Activated T-helper 2 cell treated with anti-CD3 and anti-CD28 coated beads, Interferon-gamma antibody, Interleukin-2, Interleukin-4, amounts not matched to agents 10 μg/mL and 5 μg/mL and 100 μg/mL, durations not matched to agents 14 hours and 24 hours and 36 hours (primary cell): Measurements from ENCODE around the gene KLHL5. TPM values are rescaled to one million over a fixed set of nuclear protein-coding genes. Genes with fewer than 3 reads are reported as not detected.
"Not testable (repeated sequence)": the region's sequence is repeated elsewhere in the genome, so short reads cannot be mapped to it uniquely, and the experiment has no call there.

Experiments used
- DNase-seq: peaks from one replicate; pipeline ENCODE4 v3.0.0; 2021; ENCODE audit warnings: low spot score
- H3K27ac Mint-ChIP-seq: one replicate; pipeline ENCODE4 v1.8.0; 2021; ENCODE audit warnings: mixed read lengths
- H3K27me3 Mint-ChIP-seq: one replicate; pipeline ENCODE4 v1.8.0; 2021; ENCODE audit warnings: low read depth, mixed read lengths
- H3K36me3 Mint-ChIP-seq: one replicate; pipeline ENCODE4 v1.8.0; 2021; ENCODE audit warnings: low read depth, mixed read lengths
- H3K4me1 Mint-ChIP-seq: one replicate; pipeline ENCODE4 v1.8.0; 2021; ENCODE audit warnings: low read depth, mixed read lengths
- H3K4me3 Mint-ChIP-seq: one replicate; pipeline ENCODE4 v1.8.0; 2021; ENCODE audit warnings: low read depth, mild to moderate bottlenecking, moderate library complexity, mixed read lengths
- H3K9me3 Mint-ChIP-seq: one replicate; pipeline ENCODE4 v1.8.0; 2021; ENCODE audit warnings: mixed read lengths
- intact Hi-C: fragments of 100-400 bp; cut with micrococcal nuclease; formaldehyde crosslinking; loops from one replicate; pipeline ENCODE4 v1.15.1; 2023
- total RNA-seq: library from RNA; stranded (reverse); gene quantifications from 2 replicates; pipeline ENCODE4 v1.2.3, GENCODE V29; 2022

Gene KLHL5
- total RNA-seq, 1 donor from 2014 or later, result 30.1 TPM

DNA sequence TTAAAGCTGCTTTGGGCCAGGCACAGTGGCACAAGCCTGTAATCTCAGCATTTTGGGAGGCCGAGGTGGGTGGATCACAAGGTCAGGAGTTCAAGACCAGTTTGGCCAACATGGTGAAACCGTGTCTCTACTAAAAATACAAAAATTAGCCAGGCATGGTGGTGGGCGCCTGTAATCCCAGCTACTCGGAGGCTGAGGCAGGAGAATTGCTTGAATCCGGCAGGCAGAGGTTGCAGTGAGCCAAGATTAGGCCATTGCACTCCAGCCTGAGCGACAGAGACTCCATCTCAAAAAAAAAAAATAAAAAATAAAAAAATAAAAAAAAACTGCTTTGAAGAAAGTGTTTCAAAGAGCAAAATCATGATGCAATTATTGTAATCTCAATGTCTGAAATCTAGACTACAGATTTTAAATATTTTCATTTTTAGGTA, 30.4 kb upstream of the KLHL5 start:
- intact Hi-C loops, result loop anchor here (1.0 to 10.0 kb wide), 7 partner anchors 13 to 897 kb away; no protein-coding TSS in a partner anchor
- not testable (repeated sequence) for H3K9me3 Mint-ChIP-seq, H3K27me3 Mint-ChIP-seq, DNase-seq, H3K36me3 Mint-ChIP-seq
- Mint-ChIP-seq H3K27ac (peak overlapping the region; percentile 80), H3K4me1 (peaks cover 46% of the 10 kb centered on the region), H3K4me3 (peak overlapping the region; percentile 86)

- H3K36me3 Mint-ChIP-seq, result no peaks in the 10 kb centered on the region
- intact Hi-C loops, result loop anchor here (1.0 to 10.0 kb wide), 7 partner anchors 12 to 898 kb away; no protein-coding TSS in a partner anchor
- no peaks in the 10 kb centered on the region for H3K27me3 Mint-ChIP-seq
- peak within 1 kb of the TSS; percentile 80 for H3K27ac Mint-ChIP-seq
- peaks cover 45% of the 10 kb centered on the region for H3K4me1 Mint-ChIP-seq
- peak within 1 kb of the TSS; percentile 86 for H3K4me3 Mint-ChIP-seq
- H3K9me3 Mint-ChIP-seq, result no peaks in the 10 kb centered on the region
- no peak for DNase-seq
Observed at GRCh38 chr4:39032218-39033085, 29.6 kb upstream of the KLHL5 start, which contains the start of gene TMEM156. TSS of gene TMEM156 (minus strand) at chr4:39032409. CDS start at chr4:39032313, 96 bp downstream.

DNA sequence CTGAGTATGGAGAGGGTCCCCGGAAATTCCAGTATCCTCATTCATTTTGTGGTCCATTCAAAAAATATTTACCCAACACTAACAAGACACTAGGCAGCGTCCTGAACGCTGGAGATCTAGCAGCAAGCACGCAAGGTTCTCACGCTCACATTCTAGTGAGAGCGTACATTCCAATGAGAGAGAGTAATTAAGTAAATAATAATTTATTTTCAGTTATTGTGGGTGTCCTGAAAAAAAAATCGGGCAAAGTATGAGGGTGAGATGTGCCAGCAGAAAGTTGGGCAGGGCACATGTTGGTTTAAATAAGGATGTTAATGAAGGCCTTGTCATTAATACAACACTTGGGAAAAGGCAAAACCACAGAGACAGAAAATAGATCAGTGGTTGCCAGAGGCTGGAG, 25.9 kb upstream of the KLHL5 start:
- Mint-ChIP-seq H3K36me3 (no peaks in the 10 kb centered on the region), H3K4me3 (no peak overlapping the region), H3K27ac (no peak overlapping the region), H3K9me3 (no peaks in the 10 kb centered on the region), H3K4me1 (peaks cover 40% of the 10 kb centered on the region), H3K27me3 (no peaks in the 10 kb centered on the region)
- DNase-seq, result no peak
- intact Hi-C loops, result loop anchor here (10.0 kb wide), 1 partner anchor 901 kb away; no protein-coding TSS in a partner anchor

GRCh38 chr4:39037491-39037825, 24.6 kb upstream of the KLHL5 start:
- intact Hi-C loops, result loop anchor here (10.0 kb wide), 1 partner anchor 903 kb away; no protein-coding TSS in a partner anchor

GRCh38 chr4:39037941-39038340, 24.1 kb upstream of the KLHL5 start:
- no peak for DNase-seq
- Mint-ChIP-seq H3K36me3 (no peaks in the 10 kb centered on the region), H3K27ac (peak overlapping the region; percentile 26), H3K9me3 (no peaks in the 10 kb centered on the region), H3K4me1 (peaks cover 38% of the 10 kb centered on the region), H3K4me3 (no peak overlapping the region), H3K27me3 (no peaks in the 10 kb centered on the region)
- intact Hi-C loops, result loop anchor here (10.0 kb wide), 1 partner anchor 903 kb away; no protein-coding TSS in a partner anchor

More at GRCh38 chr4:39037491-39037825, 24.6 kb upstream of the KLHL5 start:
- no peaks in the 10 kb centered on the region for H3K27me3 Mint-ChIP-seq
- H3K4me3 Mint-ChIP-seq, result no peak overlapping the region
- H3K27ac Mint-ChIP-seq, result no peak overlapping the region
- H3K36me3 Mint-ChIP-seq, result no peaks in the 10 kb centered on the region
- H3K9me3 Mint-ChIP-seq, result no peaks in the 10 kb centered on the region
- peaks cover 42% of the 10 kb centered on the region for H3K4me1 Mint-ChIP-seq
- no peak for DNase-seq

- peaks cover 44% of the 10 kb centered on the region for H3K4me1 Mint-ChIP-seq
- no peak overlapping the region for H3K4me3 Mint-ChIP-seq
- no peak overlapping the region for H3K27ac Mint-ChIP-seq
- no peak for DNase-seq
- intact Hi-C loops, result loop anchor here (10.0 kb wide), 1 partner anchor 904 kb away; no protein-coding TSS in a partner anchor
- H3K9me3 Mint-ChIP-seq, result no peaks in the 10 kb centered on the region
- H3K36me3 Mint-ChIP-seq, result no peaks in the 10 kb centered on the region
- no peaks in the 10 kb centered on the region for H3K27me3 Mint-ChIP-seq
Observed at GRCh38 chr4:39039108-39039507, 22.9 kb upstream of the KLHL5 start.

GRCh38 chr4:39042366-39042765, 19.7 kb upstream of the KLHL5 start:
- peaks cover 46% of the 10 kb centered on the region for H3K4me1 Mint-ChIP-seq
- peak overlapping the region; percentile 43 for H3K27ac Mint-ChIP-seq
- no peaks in the 10 kb centered on the region for H3K9me3 Mint-ChIP-seq
- intact Hi-C loops, result loop anchor here (5.0 kb wide), 1 partner anchor 95 kb away; no protein-coding TSS in a partner anchor
- peak overlapping the region; percentile 23 for H3K4me3 Mint-ChIP-seq
- H3K27me3 Mint-ChIP-seq, result no peaks in the 10 kb centered on the region
- H3K36me3 Mint-ChIP-seq, result peaks cover 7% of the 10 kb centered on the region
- no peak for DNase-seq

GRCh38 chr4:39043058-39043860, 18.8 kb upstream of the KLHL5 start:
- no peaks in the 10 kb centered on the region for H3K27me3 Mint-ChIP-seq
- H3K4me3 Mint-ChIP-seq, result peak overlapping the region; percentile 84
- H3K27ac Mint-ChIP-seq, result peak overlapping the region; percentile 85

GRCh38 chr4:39043861-39044363, 18.1 kb upstream of the KLHL5 start:
- Mint-ChIP-seq H3K27ac (peak overlapping the region; percentile 85), H3K4me3 (peak overlapping the region; percentile 84), H3K36me3 (peaks cover 17% of the 10 kb centered on the region), H3K4me1 (peaks cover 51% of the 10 kb centered on the region), H3K27me3 (no peaks in the 10 kb centered on the region), H3K9me3 (no peaks in the 10 kb centered on the region)
- intact Hi-C loops, result loop anchor here (1.0 to 5.0 kb wide), 6 partner anchors 12 to 139 kb away; partner anchors contain the start of genes TMEM156 and WDR19
- DNase-seq, result no peak

More at GRCh38 chr4:39043058-39043860, 18.8 kb upstream of the KLHL5 start:
- Mint-ChIP-seq H3K9me3 (no peaks in the 10 kb centered on the region), H3K4me1 (peaks cover 46% of the 10 kb centered on the region), H3K36me3 (peaks cover 15% of the 10 kb centered on the region)
- intact Hi-C loops, result loop anchor here (5.0 kb wide), 1 partner anchor 94 kb away; no protein-coding TSS in a partner anchor
- no peak for DNase-seq

DNA sequence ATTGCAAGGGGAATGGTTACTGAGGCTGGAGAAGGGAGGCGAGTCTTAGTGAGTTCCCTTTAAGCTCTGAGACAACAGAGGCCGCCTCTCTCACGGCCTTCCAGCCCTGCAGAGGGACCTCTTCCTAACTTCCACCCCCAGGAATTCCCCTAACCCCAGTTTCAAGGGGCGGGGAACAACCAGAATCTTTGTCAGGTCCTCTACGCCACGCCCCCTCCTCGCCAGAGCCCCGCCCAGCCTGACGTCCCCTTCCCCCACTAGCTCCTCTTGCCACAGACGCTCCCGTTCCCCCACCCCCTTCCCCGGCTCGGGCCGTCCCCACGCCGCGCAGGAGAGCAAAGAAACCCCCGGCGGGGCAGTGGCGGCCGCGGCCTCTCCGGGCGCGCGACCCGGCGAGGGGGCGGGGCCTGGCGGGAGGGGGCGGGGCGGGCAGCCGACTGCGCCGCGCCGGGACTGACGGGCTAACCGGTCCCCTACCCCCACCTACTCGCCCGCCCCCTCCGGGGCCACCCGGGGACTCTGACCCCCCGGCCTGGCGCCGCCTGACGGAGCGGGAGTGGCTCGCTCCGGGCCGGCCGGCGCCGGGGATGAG, 17.6 kb upstream of the KLHL5 start:
- Mint-ChIP-seq H3K27me3 (no peaks in the 10 kb centered on the region), H3K4me1 (peaks cover 51% of the 10 kb centered on the region), H3K4me3 (peak overlapping the region; percentile 84), H3K27ac (peak overlapping the region; percentile 85), H3K36me3 (peaks cover 17% of the 10 kb centered on the region), H3K9me3 (no peaks in the 10 kb centered on the region)
- intact Hi-C loops, result loop anchor here (1.0 to 5.0 kb wide), 6 partner anchors 12 to 138 kb away; partner anchors contain the start of genes TMEM156 and WDR19
- DNase-seq, result peak; percentile 89

GRCh38 chr4:39044956-39045826, 16.8 kb upstream of the KLHL5 start:
- H3K27ac Mint-ChIP-seq, result peak overlapping the region; percentile 85
- H3K4me1 Mint-ChIP-seq, result peaks cover 51% of the 10 kb centered on the region
- H3K27me3 Mint-ChIP-seq, result no peaks in the 10 kb centered on the region
- no peaks in the 10 kb centered on the region for H3K9me3 Mint-ChIP-seq
- peaks cover 17% of the 10 kb centered on the region for H3K36me3 Mint-ChIP-seq
- intact Hi-C loops, result loop anchor here (1.0 to 5.0 kb wide), 6 partner anchors 13 to 138 kb away; partner anchors contain the start of genes TMEM156 and WDR19
- peak overlapping the region; percentile 85 for H3K4me3 Mint-ChIP-seq
- no peak for DNase-seq
